SK-N-SH treated with all-trans-retinoic acid at 6 μM for 48 hours (cell line): ENCODE results near the gene EVA1C.

Experiments
- ATAC-seq: fragments of 200-7000 bp; cut with Tn5 transposase; 3 replicates; pipeline ENCODE4 v1.9.1; 2020; ENCODE audit warnings: mild to moderate bottlenecking, moderate library complexity
- ARNTL ChIP-seq: fragments of 450-650 bp; formaldehyde crosslinking; IDR thresholded peaks from 2 replicates; pipeline ENCODE4 v1.5.0; 2020; ENCODE audit warnings: low read depth, mild to moderate bottlenecking, moderate library complexity, borderline replicate concordance
- BACH2 ChIP-seq: fragments of 250-450 bp; sonication (Bioruptor Pico); IDR thresholded peaks from 2 replicates; pipeline ENCODE4 v1.9.0; 2021; ENCODE audit warnings: mild to moderate bottlenecking, borderline replicate concordance
- CREB5 ChIP-seq: fragments of 250-450 bp; sonication (Bioruptor Pico); IDR thresholded peaks from 2 replicates; pipeline ENCODE4 v1.5.1; 2020; ENCODE audit warnings: low read depth, mild to moderate bottlenecking, moderate library complexity
- CSDC2 ChIP-seq: fragments of 250-450 bp; sonication (Bioruptor Pico); IDR thresholded peaks from 2 replicates; pipeline ENCODE4 v1.5.0; 2020; ENCODE audit warnings: mild to moderate bottlenecking, moderate library complexity
- ESRRG ChIP-seq: fragments of 250-450 bp; sonication (Bioruptor Pico); IDR thresholded peaks from 2 replicates; pipeline ENCODE4 v1.6.1; 2021; ENCODE audit warnings: mild to moderate bottlenecking
- GLIS3 ChIP-seq: fragments of 250-450 bp; sonication (Bioruptor Pico); IDR thresholded peaks from 2 replicates; pipeline ENCODE4 v1.5.0; 2020; ENCODE audit warnings: mild to moderate bottlenecking, moderate library complexity
- OSR1 ChIP-seq: fragments of 250-450 bp; sonication (Bioruptor Pico); IDR thresholded peaks from 2 replicates; pipeline ENCODE4 v1.8.0; 2022; ENCODE audit warnings: moderate library complexity, mild to moderate bottlenecking, inconsistent platforms
- PPARA ChIP-seq: fragments of 250-450 bp; sonication (Bioruptor Pico); IDR thresholded peaks from 2 replicates; pipeline ENCODE4 v1.5.0; 2020; ENCODE audit warnings: mild to moderate bottlenecking, borderline replicate concordance
- RARB ChIP-seq: fragments of 250-450 bp; sonication (Bioruptor Pico); IDR thresholded peaks from 2 replicates; pipeline ENCODE4 v1.8.0; 2021; ENCODE audit warnings: mild to moderate bottlenecking, moderate library complexity
- SNAI2 ChIP-seq: fragments of 250-450 bp; sonication (Bioruptor Pico); IDR thresholded peaks from 2 replicates; pipeline ENCODE4 v1.5.0; 2020; ENCODE audit warnings: mild to moderate bottlenecking, moderate library complexity
- TCF4 ChIP-seq: fragments of 250-450 bp; sonication (Bioruptor Pico); IDR thresholded peaks from 2 replicates; pipeline ENCODE4 v1.8.0; 2021; ENCODE audit warnings: mild to moderate bottlenecking, moderate library complexity, borderline replicate concordance
- TOX ChIP-seq: fragments of 250-450 bp; sonication (Bioruptor Pico); IDR thresholded peaks from 2 replicates; pipeline ENCODE4 v1.8.0; 2021; ENCODE audit warnings: mild to moderate bottlenecking, moderate library complexity, borderline replicate concordance
- TSHZ2 ChIP-seq: fragments of 250-450 bp; sonication (Bioruptor Pico); IDR thresholded peaks from 2 replicates; pipeline ENCODE4 v1.5.0; 2020; ENCODE audit warnings: mild to moderate bottlenecking, moderate library complexity
- ZFP3 ChIP-seq: fragments of 250-450 bp; sonication (Bioruptor Pico); IDR thresholded peaks from 2 replicates; pipeline ENCODE4 v1.5.0; 2020; ENCODE audit warnings: mild to moderate bottlenecking, moderate library complexity
- ZFP30 ChIP-seq: fragments of 450-650 bp; formaldehyde crosslinking; IDR thresholded peaks from 2 replicates; pipeline ENCODE4 v1.5.0; 2022; ENCODE audit warnings: mild to moderate bottlenecking, moderate library complexity
- ZNF70 ChIP-seq: fragments of 450-650 bp; formaldehyde crosslinking; IDR thresholded peaks from 2 replicates; pipeline ENCODE4 v1.5.0; 2020; ENCODE audit warnings: mild to moderate bottlenecking, moderate library complexity
- ZNF8 ChIP-seq: fragments of 450-650 bp; formaldehyde crosslinking; IDR thresholded peaks from 2 replicates; pipeline ENCODE4 v1.5.0; 2020; ENCODE audit warnings: mild to moderate bottlenecking, moderate library complexity
- TF ChIP-seq, protein P1 (sequence below): fragments of 250-450 bp; sonication (Bioruptor Pico); IDR thresholded peaks from 2 replicates; pipeline ENCODE4 v1.8.0; 2020; ENCODE audit warnings: mild to moderate bottlenecking, moderate library complexity, borderline replicate concordance

Gene EVA1C

GRCh38 chr21:32472890-32473765 is 60.6 kb downstream of the EVA1C start:
- no peak for TF ChIP-seq TSHZ2
- TF ChIP-seq CREB5 = no peak
- TF ChIP-seq ZNF70 (CRISPR knock-in tag) = no peak
- no peak for TF ChIP-seq PPARA
- TF ChIP-seq ZFP3 (CRISPR knock-in tag) = no peak
- TF ChIP-seq, protein P1, sequence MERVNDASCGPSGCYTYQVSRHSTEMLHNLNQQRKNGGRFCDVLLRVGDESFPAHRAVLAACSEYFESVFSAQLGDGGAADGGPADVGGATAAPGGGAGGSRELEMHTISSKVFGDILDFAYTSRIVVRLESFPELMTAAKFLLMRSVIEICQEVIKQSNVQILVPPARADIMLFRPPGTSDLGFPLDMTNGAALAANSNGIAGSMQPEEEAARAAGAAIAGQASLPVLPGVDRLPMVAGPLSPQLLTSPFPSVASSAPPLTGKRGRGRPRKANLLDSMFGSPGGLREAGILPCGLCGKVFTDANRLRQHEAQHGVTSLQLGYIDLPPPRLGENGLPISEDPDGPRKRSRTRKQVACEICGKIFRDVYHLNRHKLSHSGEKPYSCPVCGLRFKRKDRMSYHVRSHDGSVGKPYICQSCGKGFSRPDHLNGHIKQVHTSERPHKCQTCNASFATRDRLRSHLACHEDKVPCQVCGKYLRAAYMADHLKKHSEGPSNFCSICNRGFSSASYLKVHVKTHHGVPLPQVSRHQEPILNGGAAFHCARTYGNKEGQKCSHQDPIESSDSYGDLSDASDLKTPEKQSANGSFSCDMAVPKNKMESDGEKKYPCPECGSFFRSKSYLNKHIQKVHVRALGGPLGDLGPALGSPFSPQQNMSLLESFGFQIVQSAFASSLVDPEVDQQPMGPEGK = no peak
- TF ChIP-seq TOX (CRISPR knock-in tag) = no peak
- no peak for TF ChIP-seq ESRRG (CRISPR knock-in tag)
- TF ChIP-seq GLIS3 (CRISPR knock-in tag) = no peak
- TF ChIP-seq BACH2 (CRISPR knock-in tag) = no peak
- TF ChIP-seq ZFP30 = no peak
- no peak for TF ChIP-seq ZNF8 (CRISPR knock-in tag)
- TF ChIP-seq OSR1 (CRISPR knock-in tag) = no peak
- no peak for TF ChIP-seq ARNTL (CRISPR knock-in tag)
- no peak for TF ChIP-seq RARB (CRISPR knock-in tag)
- TF ChIP-seq CSDC2 (CRISPR knock-in tag) = no peak
- no peak for TF ChIP-seq SNAI2 (CRISPR knock-in tag)
- TF ChIP-seq, all 23 proteins: peak for 0
- ATAC-seq = no peak

DNA sequence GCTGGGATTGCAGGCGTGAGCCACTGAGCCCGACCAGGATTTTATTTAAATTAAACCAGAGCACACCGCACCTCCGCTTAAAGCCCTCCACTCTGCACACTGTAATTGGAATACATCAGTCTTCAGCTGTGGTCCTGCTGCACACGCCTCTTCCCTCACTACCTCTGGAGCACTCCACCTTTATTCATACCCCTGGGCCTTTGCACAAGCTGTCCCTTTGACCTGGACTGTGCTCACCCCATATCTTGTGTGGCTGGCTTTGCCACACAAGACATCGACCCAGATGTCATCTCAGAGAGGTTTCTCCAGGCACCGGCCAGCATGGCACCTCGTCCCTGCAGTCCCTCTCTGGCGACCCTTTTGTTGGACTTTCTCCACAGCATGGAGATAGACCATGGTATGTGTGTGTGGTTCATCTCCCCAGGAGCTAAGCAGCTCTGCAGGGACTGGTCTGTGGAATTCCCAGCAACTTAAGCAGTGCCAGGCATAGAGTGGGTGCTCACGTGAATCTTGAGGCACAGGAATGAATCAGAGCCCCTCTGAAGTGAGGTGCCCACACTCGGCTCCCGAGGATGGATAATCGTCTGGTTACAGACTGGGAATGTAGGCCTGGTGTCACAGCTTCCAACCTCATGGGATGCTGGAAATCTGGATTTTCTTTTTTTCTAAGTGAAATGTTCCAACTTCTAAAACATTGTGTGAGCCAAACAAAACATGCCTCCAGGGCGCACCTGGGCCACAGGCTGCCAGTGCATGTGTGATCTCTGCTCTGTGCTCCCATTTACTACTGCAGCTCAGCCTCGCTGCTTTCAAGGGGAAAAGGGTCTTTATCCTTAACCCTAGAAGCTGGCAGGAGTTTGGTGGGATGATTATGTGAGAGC is 61.9 kb downstream of the EVA1C start:
- ATAC-seq = no peak

More for the DNA sequence above, 61.9 kb downstream of the EVA1C start:
- no peak for TF ChIP-seq ZNF8 (CRISPR knock-in tag)
- TF ChIP-seq CREB5 = no peak
- no peak for TF ChIP-seq TCF4
- TF ChIP-seq CSDC2 (CRISPR knock-in tag) = no peak
- no peak for TF ChIP-seq SNAI2 (CRISPR knock-in tag)
- no peak for TF ChIP-seq ZFP30
- TF ChIP-seq, protein P1 = no peak
